A549 (cell line): ENCODE results near the gene SCML1.

Source experiments
- CHD2 ChIP-seq: fragments of 150-350 bp; IDR thresholded peaks from 2 replicates; pipeline ENCODE4 v1.6.1; 2014; ENCODE audit warnings: low read length; ENCODE audit not compliant: partially characterized antibody
- CTCF ChIP-seq: fragments of >200 bp; sonication (Bioruptor Twin); formaldehyde crosslinking; IDR thresholded peaks from 3 replicates; pipeline ENCODE4 v1.5.1; 2016
- EHMT2 ChIP-seq: fragments of 200-600 bp; sonication (generic); IDR thresholded peaks from 2 replicates; pipeline ENCODE4 v1.6.1; 2016; ENCODE audit warnings: antibody characterized with exemption, low read depth, mild to moderate bottlenecking, moderate library complexity
- ELK1 ChIP-seq: fragments of 150-350 bp; IDR thresholded peaks from 2 replicates; pipeline ENCODE4 v1.6.1; 2014; ENCODE audit warnings: low read depth, mild to moderate bottlenecking, low read length
- EP300 ChIP-seq, 2 experiments: fragments of >200 bp; sonication (Bioruptor Twin); formaldehyde crosslinking; IDR thresholded peaks; 2 replicates in 1 of 2; 3 replicates in 1 of 2; pipeline ENCODE4 v1.6.1; 2016 to 2017
- JUN ChIP-seq, 2 experiments: fragments of >200 bp; sonication (Bioruptor Twin); formaldehyde crosslinking; IDR thresholded peaks; 2 replicates in 1 of 2; 3 replicates in 1 of 2; pipeline ENCODE4 v1.6.1; 2016 to 2017
- POLR2A ChIP-seq: IDR thresholded peaks from 2 replicates; pipeline ENCODE4 v1.6.1; 2012; ENCODE audit warnings: mild to moderate bottlenecking, low read length
- REST ChIP-seq: fragments of 200-600 bp; sonication (generic); IDR thresholded peaks from 2 replicates; pipeline ENCODE4 v1.6.1; 2016; ENCODE audit warnings: antibody characterized with exemption, mild to moderate bottlenecking, moderate library complexity
- RNF2 ChIP-seq: fragments of 200-600 bp; sonication (generic); IDR thresholded peaks from 2 replicates; pipeline ENCODE4 v1.6.1; 2016; ENCODE audit warnings: low read depth, mild to moderate bottlenecking, antibody characterized with exemption, moderate library complexity, borderline replicate concordance
- USF2 ChIP-seq: fragments of 450-650 bp; IDR thresholded peaks from 2 replicates; pipeline ENCODE4 v1.6.1; 2014; ENCODE audit warnings: antibody characterized with exemption
- ZC3H11A ChIP-seq: fragments of 450-650 bp; IDR thresholded peaks from 2 replicates; pipeline ENCODE4 v1.6.1; 2014; ENCODE audit warnings: antibody characterized with exemption, mild to moderate bottlenecking
- ZFP36 ChIP-seq: fragments of 450-650 bp; IDR thresholded peaks from 2 replicates; pipeline ENCODE4 v1.6.1; 2014; ENCODE audit warnings: borderline replicate concordance; ENCODE audit not compliant: partially characterized antibody
- ZSCAN20 ChIP-seq: fragments of 250-450 bp; sonication (Bioruptor Pico); IDR thresholded peaks from 2 replicates; pipeline ENCODE4 v1.8.0; 2022; ENCODE audit warnings: mild to moderate bottlenecking, moderate library complexity

GRCh38 chrX:17707731-17708130, 29.6 kb upstream of the SCML1 start:
- TF ChIP-seq ELK1 (no peak), EP300 (IDR thresholded peaks at IDR 0.05) (no peak), CTCF (no peak), CHD2 (no peak), JUN (IDR thresholded peaks at IDR 0.05) (no peak), ZSCAN20 (CRISPR knock-in tag) (no peak), ZC3H11A (no peak), POLR2A (no peak), RNF2 (no peak), EHMT2 (no peak), USF2 (no peak), REST (no peak), ZFP36 (no peak)
